Left renal cortex interstitium (tissue), 4 donors: Measurements from ENCODE around the gene LPXN. TPM values are rescaled to one million over a fixed set of nuclear protein-coding genes. Genes with fewer than 3 reads are reported as not detected.

ENCODE experiments used
- DNase-seq, 4 donors: peaks; one replicate each; pipeline ENCODE4 v3.0.0-alpha.2; 2013; ENCODE audit warnings: low read depth in 4 of 4, low spot score in 2 of 4, missing footprints in 1 of 4
- polyA plus RNA-seq, 4 donors: library from polyadenylated mRNA; unstranded; fragments of 120-200 nt; gene quantifications; one replicate each; pipeline ENCODE4 v1.2.1, GENCODE V29; 2013; ENCODE audit not compliant: insufficient read length in 4 of 4

The LPXN gene
- 10 to 100 TPM in 1 of 4 donors, 1 to 10 TPM in 3; 6.5 to 10.1 (median 9.0) TPM for polyA plus RNA-seq

DNA sequence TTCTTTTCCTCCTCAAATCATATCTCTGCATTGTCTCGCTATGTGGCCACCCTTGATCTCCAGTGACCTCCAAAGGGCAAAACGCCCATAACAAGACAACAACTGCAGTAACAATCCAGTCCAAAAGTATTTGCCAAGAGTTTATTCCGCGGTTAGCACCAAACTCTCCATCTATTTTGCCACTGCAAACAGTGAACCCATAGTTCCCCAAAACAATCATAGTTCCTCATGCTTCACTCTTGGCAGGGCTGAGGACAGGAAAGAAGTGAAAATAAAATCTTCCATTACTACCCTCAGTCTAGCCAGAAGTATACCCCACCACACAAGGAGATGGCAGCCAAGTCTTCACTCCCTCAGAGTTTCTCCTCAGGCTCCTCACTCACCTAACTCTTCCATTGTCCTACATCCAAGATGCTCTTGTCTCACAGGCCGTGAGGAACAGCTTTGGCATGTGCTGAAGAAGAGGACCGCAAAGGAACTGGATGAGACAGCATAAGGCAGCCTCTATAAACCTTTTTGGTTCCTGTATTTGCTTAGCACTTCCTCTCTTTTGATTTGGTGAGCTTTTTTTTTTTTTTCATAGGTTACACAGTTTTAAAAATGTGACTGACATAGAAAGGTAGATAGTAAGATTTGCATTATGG is at the start of gene LPXN:
Gene LPXN, minus strand, starts transcription at position 480 of the 644 bp plus-strand sequence. Its CDS starts 84 bp downstream, at position 396.
- DNase-seq: no peak

DNA sequence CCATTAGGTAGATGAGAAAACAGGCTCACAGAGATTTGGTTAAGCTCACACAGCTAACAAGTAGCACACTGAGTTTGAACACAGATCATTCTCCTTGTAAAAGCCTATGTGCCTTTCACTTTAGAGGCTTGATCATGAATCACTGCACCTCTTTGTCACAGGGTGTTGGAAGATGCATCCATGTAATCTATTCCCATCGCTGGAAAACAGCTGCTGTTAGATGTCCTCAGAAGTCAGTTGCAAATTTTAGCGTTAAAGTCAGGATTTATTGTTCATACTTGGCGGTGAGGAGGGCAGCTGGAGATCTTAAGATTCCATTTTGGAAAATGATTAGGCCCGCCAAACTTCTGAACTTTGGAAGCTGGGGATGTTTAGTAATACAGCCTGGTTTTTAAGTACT is 49.4 kb upstream of the LPXN start:
- DNase-seq: no peak

DNA sequence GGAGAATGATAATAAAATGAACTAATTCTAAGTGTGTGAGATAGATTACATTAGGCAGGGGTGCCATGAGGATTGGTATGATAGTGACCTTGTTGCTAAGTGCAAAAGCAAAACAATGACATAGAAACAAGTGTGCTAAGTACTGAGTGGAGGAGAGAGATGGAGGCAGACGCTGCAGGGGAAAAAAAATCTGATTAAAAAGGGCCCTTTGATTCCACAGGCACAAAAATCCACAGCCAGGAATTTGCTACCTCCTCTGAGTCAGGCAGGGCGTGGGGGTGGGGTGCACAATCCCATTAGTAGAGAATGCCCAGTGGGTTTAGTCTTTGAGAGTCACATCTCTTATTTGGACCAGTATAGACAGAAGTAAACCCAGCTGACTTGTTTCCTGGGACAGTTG is 46.7 kb upstream of the LPXN start, which contains the start of gene CNTF:
Gene CNTF, plus strand, starts transcription at position 322 of the 400 bp plus-strand sequence. CDS start 88 bp downstream, outside the sequence.
- no peak for DNase-seq

DNA sequence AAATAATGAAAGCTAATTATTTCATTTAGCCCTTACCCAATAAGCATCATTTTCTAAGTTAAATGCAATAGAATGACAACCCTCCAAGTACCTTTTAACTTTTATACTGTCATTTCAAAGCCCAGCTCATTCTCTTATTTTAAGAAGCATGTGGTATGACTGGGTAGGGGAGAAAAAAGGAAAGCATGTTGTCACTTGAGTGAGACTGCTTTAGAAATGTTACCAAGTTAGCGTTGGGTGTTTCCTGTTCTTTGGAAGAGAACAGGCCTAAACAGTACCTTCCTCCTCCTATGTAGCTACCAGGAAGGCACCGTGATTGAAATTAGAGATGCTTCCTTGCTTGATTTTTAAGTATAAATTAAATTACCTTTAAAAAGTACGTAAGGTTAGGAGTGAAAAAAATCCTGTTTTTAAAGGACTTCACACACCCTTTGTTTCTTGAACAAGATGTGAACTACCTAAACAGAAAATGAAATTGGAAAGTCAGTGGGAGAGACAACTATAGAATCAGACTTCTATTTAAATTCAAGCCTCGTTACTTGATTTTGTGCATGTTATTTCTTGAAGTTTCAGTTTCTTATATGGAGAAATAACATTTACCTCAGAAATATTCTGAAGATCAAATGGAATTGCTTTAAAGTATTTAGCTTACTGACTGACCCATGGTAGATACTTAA is 46.1 kb upstream of the LPXN start:
- no peak for DNase-seq

DNA sequence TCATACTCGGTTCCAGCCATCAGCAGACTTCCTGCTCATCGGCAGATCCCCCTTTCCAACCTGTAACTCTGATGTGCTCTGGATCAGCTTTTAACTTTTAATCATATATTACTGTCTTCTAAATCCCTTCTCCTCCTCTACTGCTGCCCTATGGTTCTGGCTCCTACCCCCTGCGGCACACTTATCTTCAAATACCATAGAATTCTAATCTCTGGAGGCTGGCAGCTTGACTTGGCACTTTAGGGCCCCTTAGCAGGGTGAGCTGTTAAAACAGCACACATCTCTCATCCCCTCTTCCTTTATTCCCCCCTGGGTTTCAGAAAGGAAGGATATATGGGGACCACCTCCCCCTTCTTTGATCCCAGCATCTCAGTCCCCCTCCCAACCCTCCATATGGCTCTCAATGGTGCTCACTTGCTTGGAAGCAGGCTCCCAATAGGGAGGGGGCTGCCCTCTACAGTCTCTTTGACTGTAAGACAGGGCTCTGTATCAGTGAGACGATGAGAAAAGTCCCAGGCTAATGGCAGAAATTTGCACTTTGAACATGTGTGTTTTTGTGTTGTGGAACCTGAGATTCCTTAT is 42.4 kb upstream of the LPXN start:
- no peak for DNase-seq

DNA sequence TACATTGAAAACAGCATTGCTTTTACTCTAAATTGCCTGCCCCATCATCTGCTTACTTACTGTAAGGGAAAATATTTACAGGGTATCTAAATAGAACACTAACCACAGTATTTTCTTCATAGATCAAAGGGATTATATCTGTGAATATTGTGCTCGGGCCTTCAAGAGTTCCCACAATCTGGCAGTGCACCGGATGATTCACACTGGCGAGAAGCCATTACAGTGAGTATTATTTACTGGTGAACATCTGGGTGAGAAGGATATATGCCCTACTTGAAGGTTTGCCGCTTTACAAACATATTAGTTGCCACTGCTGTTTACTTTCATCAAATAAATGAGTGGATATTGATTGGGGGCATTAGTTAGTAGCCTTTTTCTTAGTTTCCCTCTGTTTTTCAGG is 40.9 kb upstream of the LPXN start:
- no peak for DNase-seq

DNA sequence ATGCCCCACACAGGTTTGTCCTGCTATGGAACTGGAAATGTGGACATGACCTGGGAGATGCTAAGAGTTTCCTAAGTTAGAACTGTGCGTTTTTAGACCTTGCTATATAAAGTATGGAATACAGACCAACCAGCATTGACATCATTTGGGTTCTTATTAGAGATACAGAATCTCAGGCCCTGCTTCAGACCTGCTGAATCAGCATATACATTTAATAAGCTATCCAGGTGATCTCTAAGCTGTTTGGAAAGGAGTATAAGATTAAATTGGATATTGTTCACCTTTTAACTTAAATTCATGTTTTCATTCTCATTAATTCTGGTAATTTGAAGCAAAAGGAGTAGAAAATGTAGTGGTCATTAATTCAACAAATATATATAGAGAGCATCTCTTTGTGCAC is 39.9 kb upstream of the LPXN start:
- no peak for DNase-seq

DNA sequence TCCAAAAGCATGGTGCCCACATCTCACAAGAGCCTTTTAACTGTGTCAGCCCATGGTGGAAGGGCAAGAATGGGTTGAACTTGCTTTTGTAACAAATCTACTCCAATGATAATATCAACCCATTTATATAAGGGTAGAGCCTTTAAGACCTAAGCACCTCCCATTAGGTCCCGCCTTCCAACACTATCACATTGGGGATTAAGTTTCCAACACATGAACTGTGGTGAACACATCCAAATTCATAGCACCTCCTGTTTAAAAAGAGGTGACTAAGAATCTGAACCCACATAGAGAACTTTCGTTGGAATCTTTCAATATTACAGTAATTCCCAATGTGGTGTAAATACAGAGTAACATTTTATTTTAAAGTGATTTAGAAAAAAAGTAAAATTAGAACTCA is 37.6 kb upstream of the LPXN start:
- DNase-seq: no peak

DNA sequence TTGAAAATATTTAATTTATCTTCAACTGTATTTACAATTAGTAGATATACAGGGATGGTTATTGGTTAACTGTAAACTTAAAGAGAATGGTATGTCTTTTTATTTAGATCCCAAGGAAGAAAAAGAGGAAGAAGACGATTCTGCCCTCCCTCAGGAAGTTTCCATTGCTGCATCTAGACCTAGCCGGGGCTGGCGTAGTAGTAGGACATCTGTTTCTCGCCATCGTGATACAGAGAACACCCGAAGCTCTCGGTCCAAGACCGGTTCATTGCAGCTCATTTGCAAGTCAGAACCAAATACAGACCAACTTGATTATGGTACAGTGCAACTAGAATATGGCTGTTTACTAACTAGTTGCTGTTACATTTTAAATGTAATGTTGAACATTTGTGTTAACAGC is 34.1 kb upstream of the LPXN start:
- DNase-seq: no peak

DNA sequence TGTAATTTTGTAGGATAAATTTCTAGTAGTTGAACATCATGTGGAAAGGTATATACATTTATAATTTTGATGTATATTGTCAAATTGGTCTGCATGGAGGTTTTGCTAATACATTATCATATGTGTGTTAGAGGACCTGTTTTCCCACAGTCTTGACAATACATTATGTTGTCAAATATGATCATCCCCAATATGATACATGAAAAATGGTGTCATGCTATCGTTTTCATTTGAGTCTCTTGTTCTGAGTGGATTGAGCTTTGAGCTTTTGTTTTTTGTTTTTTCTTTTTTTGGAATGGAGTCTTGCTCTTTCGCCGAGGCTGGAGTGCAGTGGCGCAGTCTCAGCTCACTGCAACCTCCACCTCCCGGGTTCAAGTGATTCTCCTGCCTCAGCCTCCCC is 32.7 kb upstream of the LPXN start:
- no peak for DNase-seq

DNA sequence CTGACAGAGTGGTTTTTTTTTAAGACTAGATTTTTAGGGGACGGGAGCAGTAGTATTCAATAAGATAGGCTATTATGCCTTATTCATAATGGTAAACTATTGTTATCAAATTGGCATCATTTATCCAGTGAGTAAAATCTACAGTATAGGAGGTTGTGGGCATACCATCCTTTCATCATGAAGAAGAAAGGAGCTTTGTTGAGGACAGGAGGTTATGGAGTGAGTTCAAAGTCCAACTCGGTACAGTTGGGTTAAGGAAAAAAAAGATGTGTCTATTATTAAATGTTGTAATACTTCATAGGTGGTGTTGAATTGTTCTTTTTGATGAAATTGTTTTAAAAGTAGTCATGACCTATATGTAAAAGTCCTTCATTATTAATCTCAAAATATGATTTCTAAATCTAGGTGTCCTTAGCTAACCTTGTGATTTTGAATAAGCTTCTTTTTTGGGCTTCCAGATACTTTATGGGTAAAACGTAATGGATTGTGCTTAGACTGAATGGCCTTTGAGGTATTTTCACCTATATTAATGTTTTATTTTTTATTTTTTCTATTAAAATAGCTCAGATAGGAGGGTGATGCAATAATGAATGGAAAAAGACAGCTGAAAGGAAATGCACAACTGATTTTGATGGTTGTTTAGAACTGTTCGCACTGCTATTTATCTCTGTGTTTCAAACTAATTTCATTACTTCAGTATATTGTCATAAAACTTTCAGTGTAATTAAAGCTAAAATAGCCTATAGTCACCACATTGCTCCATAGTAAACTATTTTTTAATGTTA is 31.5 kb upstream of the LPXN start:
- DNase-seq: no peak

DNA sequence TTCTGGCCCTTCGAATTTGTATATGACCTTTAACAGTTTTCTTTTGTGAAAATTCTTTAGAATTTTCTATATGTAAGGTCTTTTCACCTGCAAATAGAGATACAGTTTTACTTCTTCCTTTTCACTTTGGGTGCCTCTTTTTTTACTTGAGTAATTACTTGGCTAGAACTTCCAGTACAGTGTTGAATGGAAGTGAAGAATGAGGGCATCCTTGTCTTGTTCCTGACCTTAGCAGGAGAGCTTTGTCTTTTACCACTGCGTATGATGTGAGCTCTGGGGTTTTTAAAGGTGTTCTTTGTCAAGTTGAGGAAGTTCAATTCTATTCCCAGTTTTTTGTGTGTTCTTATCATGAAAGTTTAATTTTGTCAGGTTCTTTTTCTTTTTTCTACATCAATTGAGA is 24.9 kb upstream of the LPXN start:
- DNase-seq: no peak

DNA sequence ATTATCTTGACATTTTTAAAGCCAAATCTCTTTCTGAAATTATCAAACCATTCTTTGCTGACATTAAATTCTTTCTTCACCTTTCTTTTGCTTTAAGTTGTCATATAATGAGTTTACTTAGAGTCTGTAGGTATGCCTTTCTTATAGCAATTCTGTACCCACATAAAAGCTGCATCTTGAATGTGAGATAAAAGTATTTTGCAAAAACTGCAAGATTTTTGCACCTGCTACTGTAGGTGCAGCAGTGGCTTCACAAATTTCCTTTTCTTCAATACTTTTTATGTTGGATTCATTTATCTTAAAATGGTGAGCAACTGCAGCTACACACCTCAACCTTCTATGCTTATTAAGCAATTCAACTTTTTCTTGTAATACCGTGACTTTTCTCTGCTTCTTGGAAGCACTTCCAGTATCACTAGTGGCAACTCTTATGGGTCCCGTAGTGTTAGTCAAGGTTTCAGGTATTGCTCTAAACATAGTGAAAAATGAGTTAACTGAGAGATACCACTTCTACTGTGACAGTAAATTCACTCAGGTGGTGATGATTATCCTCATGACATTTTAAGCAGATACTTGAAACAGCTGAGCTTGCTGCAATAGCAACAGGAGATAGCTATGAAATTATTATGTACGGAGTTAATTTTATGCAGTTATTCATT is 22.0 kb upstream of the LPXN start:
- DNase-seq: no peak

DNA sequence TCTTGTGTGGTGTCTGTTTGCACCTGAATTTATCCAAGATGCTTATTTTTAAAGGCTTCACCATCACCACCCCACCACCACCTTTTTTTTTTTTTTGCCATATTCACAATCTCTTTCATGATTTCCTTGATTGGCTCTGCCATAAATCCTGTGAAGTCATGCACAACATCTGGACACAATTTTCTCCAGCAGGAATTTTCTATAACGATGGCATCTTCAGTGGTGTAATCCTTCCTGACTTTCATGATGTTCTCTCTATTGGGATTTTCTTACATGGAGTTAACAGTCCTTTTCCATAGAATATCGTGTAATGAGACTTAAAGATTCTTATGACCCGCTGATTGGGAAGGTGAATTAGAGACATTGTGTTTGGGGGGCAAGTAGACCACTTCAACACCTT is 21.0 kb upstream of the LPXN start:
- no peak for DNase-seq

DNA sequence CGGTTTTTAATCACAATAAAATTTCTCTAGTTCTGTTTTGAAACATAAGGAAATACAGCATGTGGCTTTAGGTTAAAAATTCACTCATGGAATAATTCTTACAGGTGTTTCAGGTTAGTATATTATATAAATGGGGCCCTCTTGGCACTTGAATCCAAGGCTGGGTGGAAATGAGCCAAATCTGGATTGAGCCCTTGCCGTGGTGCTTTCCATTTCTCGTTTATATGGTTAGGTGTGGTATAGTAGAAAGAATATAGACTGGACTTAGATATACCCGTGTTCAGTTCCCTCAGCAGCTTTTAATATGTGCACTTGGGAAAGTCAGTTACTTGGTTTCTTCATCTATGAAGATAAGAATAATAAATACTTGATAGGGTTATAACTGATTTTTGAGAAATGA is 19.2 kb upstream of the LPXN start:
- DNase-seq: no peak

DNA sequence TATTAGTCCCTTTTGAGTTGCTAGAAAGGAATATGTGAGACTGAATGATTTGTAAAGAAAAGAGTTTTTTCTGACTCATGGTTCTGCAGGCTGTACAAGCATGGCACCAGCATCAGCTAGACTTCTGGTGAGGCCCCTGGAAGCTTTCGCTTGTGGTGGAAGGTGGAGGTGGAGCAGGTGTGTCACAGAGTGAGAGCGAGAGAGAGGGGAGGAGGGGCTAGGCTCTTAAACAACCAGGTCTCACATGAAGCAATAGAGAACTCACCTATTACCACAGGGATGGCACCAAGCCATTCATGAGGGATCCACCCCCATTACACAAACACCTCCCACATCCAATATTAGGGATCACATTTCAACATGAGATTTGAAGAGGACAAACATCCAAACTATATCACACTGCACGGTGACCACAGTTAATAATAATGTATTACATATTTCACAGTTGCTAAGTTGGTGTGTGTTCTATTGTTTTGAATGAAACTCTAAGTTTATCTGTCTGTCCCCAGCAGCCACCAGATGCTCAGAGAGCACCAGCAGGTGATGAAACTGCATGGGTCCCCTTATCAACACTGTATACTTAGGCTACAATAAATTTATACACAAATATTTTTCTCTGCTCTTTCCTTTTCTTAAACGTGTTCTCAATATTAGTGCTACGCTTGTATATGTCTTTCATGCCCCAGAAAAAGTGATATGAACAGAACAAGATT is 17.3 kb upstream of the LPXN start:
- DNase-seq: no peak

DNA sequence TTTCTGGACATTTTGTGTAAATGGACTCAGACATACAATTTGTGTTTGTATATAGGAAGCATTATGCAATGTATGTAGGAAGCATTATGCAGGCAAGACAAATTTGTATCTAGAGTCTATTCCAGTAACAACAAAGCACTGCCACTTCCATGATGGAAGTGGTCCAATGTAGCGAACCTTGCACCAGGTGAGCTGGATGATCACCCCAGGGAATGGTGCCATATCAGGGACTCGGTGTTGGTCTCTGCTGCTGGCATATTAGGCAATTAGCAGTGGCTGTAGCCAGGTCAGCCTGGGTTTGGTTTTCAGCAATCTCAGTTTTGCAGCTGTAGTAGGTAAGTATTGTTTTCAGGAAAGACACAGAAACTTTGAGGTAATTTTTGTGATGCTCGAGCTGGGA is 16.0 kb upstream of the LPXN start:
- DNase-seq: no peak

DNA sequence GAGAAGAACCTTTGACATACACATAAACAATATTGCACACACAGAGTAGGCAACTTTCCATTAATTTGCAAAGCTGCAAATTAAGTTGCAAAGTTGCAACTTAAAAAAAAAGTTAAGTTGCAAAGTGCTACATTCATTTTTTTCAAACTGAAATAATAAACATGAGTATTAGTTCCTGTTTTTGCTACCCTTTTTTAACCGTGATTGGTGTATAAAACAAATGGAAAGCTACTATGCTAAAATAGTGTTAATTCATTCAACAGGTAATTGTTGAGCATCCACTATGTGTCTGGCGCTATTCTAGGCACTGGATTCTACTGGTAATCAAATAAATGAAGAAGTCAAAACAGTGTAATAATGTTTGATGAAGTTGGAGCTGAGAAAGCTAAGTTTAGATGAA is 11.3 kb upstream of the LPXN start:
- DNase-seq: no peak

DNA sequence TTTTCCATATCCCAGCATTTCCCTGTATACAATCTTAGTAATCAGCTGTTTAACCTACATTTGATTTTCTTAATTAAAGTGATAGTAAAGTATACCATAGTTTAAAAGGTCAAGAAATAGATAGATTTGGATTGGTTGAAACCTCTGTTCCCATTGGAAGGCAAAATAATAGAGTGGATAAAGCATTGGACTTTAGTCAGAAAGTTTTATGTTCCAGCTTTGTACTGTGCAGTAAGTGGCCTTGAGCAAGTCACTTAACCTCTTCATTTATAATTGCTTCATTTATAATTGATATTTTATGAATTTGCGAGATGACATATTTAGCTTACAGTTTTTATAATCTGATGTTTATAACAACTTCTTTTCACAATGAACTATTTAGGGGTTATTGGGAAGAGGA is 6.8 kb upstream of the LPXN start:
- no peak for DNase-seq

DNA sequence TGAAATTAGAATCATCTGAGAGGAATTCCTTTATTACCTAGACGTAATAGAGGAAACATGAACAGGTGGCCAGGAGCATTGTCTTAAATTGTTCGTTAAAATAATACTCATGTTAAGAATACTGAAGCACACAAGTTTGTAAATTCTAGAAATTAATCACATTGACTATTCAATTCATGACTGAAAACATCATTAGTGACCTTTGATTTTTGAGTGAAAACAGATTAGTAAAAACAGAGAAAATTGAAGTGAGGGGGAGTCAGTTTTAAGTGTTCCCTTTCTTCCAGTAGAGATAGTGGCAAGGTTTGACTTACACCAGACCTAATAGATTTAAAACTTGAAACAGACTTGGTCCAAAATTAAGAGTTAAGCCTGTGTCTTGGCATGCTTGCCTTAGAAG is 4.7 kb upstream of the LPXN start:
- DNase-seq: no peak
